GM21381 (cell line): ENCODE data around the gene TBX10.
A peak's percentile ranks its signal among the peaks of the same experiment; 100 is the strongest.

ENCODE experiments used
- ATAC-seq: cut with Tn5 transposase; IDR thresholded peaks from one replicate; pipeline ENCODE4 v1.9.1; 2021; ENCODE audit warnings: mild to moderate bottlenecking, moderate library complexity; ENCODE audit not compliant: unreplicated experiment

TBX10 gene

DNA sequence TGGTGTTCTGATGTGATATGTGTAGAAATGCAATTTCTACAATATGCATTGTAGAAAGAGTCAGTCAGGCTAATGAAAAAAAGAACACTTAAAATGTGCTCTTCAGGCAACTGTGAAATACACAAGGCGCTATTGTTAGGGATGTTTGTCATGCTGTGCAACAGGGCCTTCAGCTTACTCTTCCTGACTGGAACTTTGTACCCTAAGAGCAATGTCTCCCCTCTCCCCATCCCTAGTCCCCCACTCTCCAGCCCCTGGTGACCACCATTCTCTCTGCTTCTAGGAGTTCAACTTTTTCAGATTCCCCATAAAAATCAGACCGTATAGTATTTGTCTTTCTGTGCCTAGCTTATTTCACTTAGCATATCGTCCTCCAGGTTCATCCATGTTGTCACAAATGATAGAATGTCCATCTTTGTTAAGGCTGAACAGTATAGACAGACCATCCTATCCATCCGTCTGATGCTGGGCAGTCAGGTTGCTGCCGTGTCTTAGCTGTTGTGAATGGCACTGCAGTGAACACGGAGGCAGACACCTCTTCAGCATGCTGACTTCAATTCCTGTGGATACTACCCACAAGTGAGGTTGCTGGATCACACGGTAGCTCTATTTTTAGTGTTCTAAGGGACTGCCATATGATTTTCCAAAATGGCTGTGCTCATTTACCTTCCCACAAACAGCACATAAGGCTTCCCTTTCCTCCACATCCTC, 22.2 kb downstream of the TBX10 start:
- ATAC-seq = no peak

DNA sequence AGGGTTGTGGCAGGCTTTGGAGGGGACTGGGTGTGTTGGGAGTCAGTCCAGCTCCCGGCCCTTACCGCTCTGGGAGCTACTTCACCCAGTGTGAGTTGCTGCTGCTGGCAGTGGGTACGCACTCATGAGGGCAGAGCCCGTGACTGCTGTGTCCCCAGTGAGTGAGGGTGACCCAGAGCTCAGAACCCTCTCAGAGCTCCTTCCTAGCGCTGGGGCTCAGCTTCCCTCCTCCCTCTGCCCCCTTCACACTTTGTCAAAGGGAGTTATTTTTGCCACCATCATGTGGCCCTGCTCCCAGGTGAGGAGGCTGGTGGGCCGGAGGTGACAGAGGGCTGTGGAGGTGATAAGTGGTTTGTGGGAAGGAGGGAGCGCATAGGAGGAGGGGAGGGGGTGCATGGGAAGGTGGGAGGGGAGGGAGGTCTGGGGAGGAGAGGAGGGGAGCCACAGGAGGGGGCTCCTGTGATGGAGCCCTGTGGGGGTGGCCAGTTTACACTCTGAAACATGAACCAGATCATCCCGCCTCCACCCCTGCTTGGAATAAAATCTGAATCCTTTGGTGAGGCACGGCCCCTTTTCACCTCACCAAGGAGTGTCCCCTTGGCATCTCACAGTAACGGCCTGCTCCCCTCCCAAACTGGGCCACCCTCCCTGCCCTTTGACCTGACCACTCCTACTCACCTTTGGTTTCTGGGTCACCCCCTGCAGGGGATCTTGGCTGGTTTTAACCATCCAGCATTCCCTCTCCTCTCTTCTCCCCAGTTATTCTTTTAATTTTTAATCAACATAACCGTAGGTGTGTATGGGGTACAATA, 22.9 kb downstream of the TBX10 start:
- ATAC-seq = no peak

DNA sequence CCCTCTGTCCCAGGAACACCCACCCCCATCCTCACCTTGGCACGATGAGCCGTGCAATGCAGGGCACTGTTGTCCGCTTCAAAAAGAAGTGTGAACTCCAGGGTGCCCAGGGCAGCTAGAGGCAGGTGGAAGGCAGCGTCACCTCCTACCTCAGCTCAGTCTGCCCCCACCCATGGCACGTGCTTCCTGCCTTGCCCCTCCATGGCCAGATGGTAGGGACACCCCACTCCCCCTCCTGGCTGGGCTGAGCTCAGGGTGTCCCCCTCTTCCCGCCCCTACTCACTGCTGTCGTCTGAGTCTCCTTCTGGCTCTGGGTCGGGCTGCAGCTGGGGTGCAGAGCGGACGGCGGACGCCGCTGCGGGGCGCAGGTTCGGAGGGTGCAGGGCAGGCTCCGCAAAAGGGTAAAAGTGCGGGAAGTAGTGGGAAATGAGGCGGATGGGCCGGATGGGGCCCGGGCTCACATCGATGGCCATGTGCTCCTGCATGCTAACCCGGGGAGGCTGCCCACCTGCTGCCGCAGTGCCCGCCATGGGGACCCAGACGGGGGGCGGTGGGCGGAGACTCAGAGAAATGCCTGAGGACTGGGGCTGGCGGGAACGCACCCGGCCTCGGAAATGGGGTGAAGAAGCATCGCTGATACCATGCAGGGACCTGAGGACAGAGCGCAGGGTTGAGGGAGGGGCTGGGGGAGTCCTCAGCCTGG, 23.7 kb downstream of the TBX10 start:
- ATAC-seq = no peak

DNA sequence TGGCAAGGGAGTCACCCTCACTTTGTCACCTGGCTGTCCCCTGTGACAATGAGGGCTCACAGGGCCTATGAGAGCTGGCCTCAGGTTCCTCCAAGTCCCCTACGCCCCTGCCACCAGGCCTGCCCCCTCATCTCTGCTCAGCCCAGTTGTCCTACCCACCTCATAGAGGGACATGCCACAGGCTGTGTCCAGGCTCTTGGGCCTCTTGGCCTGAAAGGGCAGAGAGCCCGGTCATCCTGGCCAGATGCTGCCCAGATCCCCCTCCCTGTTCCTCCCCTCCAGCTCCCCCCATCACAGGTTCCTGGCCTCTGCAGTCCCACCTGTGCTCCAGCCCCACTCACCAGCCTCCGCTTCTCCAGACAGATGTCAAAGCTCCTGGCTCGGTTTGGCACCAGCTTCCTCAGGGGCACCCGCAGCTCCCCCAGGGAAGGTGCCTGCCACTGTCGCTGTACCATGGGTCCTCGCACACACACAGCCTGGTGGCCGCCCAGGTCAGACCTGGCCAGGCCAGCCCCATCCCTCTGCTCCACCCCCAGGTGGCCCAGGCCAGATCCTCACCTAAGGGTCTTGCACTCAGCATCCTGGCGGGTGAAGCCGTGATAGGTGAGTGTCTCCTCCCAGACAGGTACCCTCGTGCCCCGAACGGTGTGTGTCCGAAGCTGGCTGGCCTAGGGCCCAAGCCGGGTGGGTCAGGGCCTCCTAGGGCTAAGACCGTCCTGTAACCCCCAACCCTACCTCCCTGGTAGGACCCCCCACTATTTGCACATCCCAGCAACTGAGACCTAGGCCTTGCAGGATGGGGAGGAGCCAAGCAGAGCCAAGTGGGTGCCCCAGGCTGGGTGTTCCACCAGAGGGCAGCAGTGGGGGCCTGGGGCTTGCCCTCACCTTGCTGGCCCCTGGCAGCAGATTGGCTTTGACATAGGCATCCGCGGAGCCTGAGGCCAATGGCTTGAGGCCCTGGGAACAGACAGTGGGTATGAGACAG, 24.5 kb downstream of the TBX10 start:
- ATAC-seq = no peak

DNA sequence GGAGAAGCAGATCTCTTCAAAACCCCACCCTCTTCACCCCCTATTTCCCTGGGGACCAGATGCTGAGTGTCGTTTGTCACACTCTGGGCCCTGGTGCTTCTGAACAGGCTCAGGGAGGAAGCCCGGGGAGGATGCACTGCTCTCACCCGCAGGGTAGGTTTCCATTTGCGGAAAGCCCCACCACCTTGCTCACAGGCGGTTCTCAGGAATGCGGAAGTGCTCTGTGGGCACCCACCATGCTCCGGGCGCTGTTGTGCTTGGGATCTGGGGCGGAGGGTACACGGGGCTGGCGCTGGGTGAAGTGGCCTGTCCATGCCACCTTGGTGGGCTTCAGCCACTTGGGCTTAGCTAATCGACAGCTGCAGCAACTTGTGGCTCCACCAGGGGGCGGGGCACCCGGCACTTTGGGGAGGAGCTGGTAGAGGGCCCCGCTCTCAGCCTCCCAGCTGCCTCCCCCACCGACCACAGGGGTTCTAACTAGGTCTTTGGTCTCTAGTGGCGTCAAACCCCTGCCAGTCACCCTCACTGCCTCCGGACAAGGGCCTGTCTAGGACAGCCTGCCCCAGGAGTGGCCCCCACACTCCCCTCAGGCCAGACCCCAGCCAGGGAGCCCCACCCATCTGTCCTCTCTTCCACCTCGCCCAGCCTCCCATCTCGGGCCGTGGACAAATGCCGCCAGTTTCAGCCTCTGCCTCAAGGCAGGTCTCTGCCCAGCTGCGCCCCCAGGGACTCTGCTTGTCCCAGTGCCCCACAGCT, 25.4 kb downstream of the TBX10 start:
- peak; percentile 70 for ATAC-seq

DNA sequence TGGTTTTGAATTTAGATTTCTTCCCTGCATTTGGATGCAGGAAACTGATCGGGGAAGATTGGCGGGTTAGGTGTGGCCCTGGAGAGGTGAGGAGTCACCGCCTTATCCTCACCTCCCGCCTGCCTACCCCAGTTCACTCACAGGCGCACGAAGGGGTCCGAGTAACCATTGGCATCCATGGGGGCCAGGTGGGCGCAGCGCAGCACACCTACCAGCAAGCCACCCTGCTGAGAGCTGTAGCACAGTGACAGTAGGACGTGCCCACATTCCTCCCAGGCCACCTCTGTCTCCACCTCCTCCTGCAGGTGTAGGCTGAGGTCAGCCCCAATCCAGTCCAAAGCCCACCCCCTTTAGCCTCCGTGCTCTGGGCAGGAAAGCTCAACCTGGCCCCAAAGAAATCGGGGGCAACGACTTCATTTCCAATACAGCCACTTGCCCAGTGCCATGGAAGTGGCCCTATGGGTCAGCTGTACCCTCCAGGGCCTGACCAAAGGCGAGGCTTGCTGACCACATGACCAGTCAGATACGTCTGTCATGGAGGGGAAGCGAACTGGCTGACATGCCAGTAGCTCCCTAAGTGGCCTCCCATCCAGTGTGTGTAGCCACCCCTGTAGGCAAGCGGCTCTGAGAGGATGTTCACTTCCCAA, 26.1 kb downstream of the TBX10 start:
- no peak for ATAC-seq

DNA sequence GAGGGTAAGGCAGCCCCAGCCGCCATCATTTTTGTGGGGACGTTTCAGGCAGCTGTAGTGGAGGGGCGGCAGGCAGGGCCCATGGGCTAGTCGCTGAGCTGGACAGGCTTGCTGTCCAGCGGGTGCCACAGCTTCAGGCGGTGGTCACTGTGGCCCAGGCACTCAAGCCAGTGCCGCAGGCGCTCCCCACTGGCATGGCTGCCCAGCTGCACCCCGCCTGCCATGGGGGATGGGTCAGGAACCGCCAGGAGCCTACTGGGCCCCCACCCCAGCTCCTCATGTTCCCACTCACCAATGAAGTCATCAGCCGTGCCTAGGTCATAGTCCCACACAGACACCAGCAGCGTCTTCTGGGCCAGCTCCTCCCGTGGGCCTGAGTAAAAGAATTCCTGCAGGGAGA, 26.8 kb downstream of the TBX10 start:
- ATAC-seq = no peak

DNA sequence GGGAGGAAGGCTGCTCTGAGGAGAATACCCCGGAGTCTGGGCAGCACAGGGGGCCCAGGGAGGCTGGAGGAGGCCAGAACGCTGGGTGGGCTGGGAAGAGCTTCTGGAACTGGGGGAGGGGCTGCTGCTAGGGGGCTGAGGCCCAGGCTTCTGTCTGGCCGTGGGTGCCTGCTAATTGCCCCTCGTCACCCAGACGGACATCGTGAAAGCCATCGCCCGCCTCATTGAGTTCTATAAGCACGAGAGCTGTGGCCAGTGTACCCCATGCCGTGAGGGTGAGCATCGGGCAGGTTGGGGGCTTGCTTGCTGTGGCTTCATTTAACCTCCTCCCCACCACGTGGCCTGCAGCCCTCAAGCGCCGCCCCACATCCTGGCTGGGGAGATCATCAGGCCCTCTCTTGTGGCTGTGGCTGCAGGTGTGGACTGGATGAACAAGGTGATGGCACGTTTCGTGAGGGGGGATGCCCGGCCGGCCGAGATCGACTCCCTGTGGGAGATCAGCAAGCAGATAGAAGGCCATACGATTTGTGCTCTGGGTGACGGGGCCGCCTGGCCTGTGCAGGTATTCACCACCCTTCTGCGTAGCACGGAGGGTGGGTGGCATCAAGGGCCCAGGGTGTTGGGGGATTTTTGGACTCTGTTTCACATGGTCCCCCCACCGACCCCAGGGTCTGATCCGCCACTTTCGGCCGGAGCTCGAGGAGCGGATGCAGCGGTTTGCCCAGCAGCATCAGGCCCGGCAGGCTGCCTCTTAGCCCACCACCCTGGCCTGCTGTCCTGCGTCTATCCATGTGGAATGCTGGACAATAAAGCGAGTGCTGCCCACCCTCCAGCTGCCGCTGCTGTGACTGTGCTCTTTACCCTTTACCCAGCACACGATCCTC, 27.6 kb downstream of the TBX10 start:
- no peak for ATAC-seq

DNA sequence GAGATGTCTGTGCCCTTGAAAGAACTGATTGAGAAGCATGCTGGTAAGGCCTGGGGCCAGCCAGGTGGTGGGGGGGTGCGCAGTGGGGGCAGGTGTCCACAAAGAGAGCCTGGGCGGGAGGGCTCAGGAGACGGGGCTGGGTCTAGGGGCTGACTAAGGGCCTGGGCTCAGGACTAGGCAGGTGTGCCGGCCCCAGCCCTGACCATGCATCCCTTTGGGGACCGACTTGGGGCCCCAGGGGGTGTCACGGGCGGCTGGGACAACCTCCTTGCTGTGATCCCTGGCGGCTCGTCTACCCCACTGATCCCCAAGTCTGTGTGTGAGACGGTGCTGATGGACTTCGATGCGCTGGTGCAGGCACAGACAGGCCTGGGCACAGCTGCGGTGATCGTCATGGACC, 28.4 kb downstream of the TBX10 start:
- ATAC-seq = no peak

DNA sequence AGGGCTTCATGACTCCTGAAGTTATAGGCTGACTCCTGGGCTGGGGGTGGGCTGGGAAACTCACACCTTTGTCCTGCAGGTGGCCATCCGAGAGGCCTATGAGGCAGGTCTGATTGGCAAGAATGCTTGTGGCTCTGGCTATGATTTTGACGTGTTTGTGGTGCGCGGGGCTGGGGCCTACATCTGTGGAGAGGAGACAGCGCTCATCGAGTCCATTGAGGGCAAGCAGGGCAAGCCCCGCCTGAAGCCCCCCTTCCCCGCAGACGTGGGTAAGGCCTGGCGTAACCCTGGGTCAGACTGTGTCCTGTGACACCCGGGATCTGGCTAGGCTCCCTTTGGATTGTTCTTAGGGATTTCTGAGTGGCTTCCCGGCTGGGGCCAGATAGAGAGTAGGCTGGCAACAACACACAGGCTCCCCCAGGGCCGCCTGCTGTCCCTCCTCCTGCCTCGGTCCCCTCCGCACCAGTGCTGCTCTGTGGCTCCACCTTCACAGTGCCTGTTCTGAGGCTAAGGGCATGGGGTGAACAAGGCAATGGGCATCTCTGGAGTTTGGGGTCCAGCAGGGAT, 29.2 kb downstream of the TBX10 start:
- no peak for ATAC-seq

DNA sequence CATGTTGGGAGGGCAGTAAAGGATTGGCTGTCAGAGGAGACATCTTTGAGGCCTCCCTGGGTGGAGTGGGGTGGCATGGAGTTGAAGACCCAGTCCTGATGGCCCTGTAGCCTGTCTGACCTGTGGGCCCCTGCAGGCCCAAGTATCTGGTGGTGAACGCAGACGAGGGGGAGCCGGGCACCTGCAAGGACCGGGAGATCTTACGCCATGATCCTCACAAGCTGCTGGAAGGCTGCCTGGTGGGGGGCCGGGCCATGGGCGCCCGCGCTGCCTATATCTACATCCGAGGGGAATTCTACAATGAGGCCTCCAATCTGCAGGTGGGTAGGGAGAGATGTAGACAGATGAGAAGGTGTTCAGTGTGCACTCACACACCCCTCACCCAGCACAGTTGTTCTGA, 30.2 kb downstream of the TBX10 start:
- no peak for ATAC-seq

DNA sequence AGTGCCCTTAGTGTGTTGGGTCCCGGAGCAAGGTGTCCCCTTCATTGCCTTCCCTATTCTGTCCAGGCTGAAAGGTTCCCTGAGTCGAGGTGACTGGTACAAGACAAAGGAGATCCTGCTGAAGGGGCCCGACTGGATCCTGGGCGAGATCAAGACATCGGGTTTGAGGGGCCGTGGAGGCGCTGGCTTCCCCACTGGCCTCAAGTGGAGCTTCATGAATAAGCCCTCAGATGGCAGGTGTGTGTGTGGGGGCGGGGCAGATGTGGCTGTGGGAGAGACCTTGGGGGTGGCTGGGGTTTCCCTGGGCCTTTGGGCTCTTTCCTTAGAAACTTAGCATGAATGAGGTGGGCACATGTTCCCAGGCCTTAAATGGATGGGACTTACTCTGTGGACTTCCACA, 31.1 kb downstream of the TBX10 start:
- ATAC-seq = no peak

DNA sequence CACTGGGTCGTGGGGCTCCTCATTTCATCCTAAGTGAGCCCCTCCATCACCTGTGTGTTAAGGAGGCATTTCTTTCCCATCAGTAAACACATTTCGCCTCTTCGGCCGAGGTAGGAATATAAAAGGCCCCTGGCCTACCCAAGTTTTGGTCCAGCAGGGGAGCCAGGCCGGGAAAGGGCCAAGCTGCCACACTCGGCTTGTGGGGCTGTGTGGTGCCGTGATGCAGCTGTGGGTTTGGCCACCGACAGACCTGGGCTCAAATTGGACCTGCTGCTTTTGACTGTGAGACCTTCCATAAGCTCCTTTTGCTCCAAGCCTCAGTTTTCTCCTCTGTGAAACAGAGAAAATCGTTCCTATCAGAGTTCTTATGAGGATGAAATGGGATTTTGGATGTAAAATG, 32.1 kb downstream of the TBX10 start:
- no peak for ATAC-seq

DNA sequence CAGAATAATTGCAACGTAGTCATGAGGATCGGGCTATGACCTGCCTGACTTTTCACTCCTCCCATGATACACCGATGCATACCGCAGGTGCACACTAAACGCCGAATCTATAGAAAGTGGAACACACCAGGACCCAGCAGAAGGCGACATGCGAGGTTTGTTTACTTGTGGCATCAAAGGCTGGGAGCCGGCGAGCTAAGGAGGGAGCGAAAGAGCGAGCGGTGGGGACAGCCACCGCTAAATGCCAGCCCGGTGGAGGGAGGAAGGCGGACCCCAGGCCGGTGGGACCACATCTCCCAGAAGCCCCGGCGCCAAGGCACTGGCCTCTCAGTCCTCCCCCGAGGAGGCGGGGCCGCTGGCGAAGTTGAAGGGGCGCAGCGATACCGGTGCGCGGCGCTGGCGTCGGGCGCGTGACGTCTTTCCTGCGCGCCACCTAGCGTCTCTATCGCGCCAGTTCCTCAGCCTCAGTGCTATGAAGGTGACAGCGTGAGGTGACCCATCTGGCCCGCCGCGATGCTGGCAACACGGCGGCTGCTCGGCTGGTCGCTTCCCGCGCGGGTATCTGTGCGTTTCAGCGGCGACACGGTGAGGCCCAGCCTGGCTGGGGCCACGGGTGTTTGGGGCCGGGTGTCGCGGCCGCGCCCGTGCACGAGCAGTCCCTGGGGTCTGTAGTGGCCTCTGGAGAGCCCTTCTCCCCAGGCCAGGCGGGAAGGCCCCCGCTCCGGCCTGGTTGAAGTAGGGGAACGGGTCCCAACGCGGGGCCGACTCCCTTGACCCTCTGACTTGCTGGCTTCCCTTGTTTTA, 32.9 kb downstream of the TBX10 start, which contains the start of gene NDUFV1:
Gene NDUFV1 (plus strand): TSS at position 445 of the 804 bp plus-strand sequence. CDS start 69 bp downstream, at position 514.
- ATAC-seq = peak; percentile 94

DNA sequence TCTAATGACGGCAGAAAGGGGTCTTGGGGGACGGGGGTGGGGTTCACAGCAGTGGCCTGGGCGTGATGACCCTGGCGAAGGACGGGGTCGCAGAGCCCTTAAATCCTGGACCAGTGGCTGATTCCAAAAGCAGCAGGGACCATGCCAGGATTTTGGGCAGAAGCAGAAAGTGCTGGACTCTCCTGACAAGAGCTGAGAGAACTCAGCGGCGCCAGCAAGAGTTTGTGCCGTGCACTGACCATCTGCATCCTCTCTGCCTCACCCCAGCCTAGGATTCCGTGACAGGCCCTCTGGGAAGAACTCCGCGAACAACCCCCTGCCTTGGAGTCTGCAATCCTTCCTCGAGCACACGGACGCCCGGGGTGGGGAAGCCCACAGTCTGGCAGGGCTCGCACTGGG, 33.5 kb downstream of the TBX10 start:
- no peak for ATAC-seq

DNA sequence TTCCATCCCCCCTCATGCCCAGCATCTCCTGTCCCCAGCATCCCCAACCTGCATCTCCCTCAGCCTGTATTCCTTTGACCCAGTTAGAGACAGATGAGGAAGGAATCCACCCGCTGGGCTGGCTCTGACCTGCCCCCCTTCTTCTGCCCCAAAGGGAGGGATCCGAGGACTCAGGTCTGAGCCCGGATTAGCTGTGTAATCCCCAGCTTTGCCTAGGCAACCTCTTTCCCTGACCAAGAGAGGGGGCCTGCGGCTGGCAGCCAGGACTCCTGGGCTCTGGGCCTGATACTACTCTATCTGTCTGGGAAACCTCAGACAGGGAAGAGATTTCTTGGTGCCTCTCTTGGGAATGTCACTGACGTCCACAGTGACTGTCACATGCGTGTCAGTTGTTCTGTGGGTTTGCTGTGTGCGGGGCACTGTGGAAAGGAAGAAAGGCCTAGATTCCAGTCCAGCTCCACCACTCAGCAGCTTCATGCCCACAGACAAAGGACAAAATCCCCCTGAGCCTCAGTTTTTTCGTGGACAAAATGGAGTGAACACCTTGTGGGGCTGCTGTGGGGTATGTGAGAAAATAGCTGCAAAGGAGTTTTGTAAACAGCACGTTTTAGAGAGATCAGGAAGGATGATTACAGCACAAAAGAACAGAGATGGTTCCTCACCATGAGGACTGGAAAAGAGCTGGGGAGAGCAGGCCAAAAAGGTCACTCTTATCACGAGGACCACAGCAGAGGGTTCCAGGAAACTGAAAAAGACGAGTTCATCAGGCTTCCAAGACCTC, 34.1 kb downstream of the TBX10 start:
- ATAC-seq = no peak
